HEK293T (cell line): Measurements from ENCODE around the gene TGFBR3L.
A peak's percentile ranks its signal among the peaks of the same experiment; 100 is the strongest.

ENCODE experiments used
- CTCF ChIA-PET: fragments of 350-600 bp; formaldehyde crosslinking; extraction: SDS; loops from one replicate; lab custom pipeline; 2021; ENCODE audit warnings: antibody characterized with exemption, inconsistent platforms; lab: Yijun Ruan, JAX
- POLR2A ChIA-PET: fragments of 350-600 bp; formaldehyde crosslinking; extraction: SDS; loops from one replicate; lab custom pipeline; 2020; ENCODE audit warnings: antibody characterized with exemption, inconsistent platforms; lab: Yijun Ruan, JAX
- DNase-seq: peaks from one replicate; pipeline ENCODE4 v3.0.0; 2012; ENCODE audit warnings: mixed read lengths; ENCODE audit errors: extremely low spot score
- ARNT ChIP-seq: fragments of 450-650 bp; IDR thresholded peaks from 2 replicates; pipeline ENCODE4 v1.6.1; 2017; ENCODE audit warnings: mild to moderate bottlenecking
- BHLHE40 ChIP-seq: fragments of 450-650 bp; IDR thresholded peaks from 2 replicates; pipeline ENCODE4 v1.6.1; 2016; ENCODE audit warnings: mild to moderate bottlenecking, moderate library complexity, borderline replicate concordance
- CTBP1 ChIP-seq: fragments of 450-650 bp; IDR thresholded peaks from 2 replicates; pipeline ENCODE4 v1.6.1; 2016; ENCODE audit warnings: borderline replicate concordance
- ELF4 ChIP-seq: fragments of 450-650 bp; IDR thresholded peaks from 2 replicates; pipeline ENCODE4 v1.6.1; 2017; ENCODE audit warnings: antibody characterized with exemption
- FOXA1 ChIP-seq: fragments of 450-650 bp; IDR thresholded peaks from 2 replicates; pipeline ENCODE4 v1.6.1; 2016; ENCODE audit warnings: mild to moderate bottlenecking
- FOXK2 ChIP-seq: fragments of 450-650 bp; IDR thresholded peaks from 2 replicates; pipeline ENCODE4 v1.6.1; 2016; ENCODE audit warnings: mild to moderate bottlenecking
- FOXM1 ChIP-seq: fragments of 450-650 bp; IDR thresholded peaks from 2 replicates; pipeline ENCODE4 v1.6.1; 2017; ENCODE audit warnings: mild to moderate bottlenecking, borderline replicate concordance
- HDGF ChIP-seq: fragments of 450-650 bp; IDR thresholded peaks from 2 replicates; pipeline ENCODE4 v1.6.1; 2017; ENCODE audit warnings: antibody characterized with exemption, borderline replicate concordance
- L3MBTL2 ChIP-seq: fragments of 450-650 bp; conservative IDR thresholded peaks from 2 replicates; pipeline ENCODE4 v1.6.1; 2016; ENCODE audit warnings: mild to moderate bottlenecking
- LEF1 ChIP-seq: fragments of 450-650 bp; IDR thresholded peaks from 2 replicates; pipeline ENCODE4 v1.6.1; 2017; ENCODE audit warnings: mild to moderate bottlenecking, borderline replicate concordance
- NFRKB ChIP-seq: fragments of 450-650 bp; IDR thresholded peaks from 2 replicates; pipeline ENCODE4 v1.6.1; 2016; ENCODE audit warnings: mild to moderate bottlenecking, moderate library complexity
- PKNOX1 ChIP-seq: fragments of 450-650 bp; IDR thresholded peaks from 2 replicates; pipeline ENCODE4 v1.6.1; 2016
- SP1 ChIP-seq: fragments of 450-650 bp; IDR thresholded peaks from 2 replicates; pipeline ENCODE4 v1.6.1; 2017
- SUZ12 ChIP-seq: fragments of 450-650 bp; IDR thresholded peaks from 2 replicates; pipeline ENCODE4 v1.6.1; 2016; ENCODE audit warnings: mild to moderate bottlenecking
- TARDBP ChIP-seq: fragments of 450-650 bp; IDR thresholded peaks from 2 replicates; pipeline ENCODE4 v1.6.1; 2016
- ZNF384 ChIP-seq: fragments of 450-650 bp; IDR thresholded peaks from 2 replicates; pipeline ENCODE4 v1.6.1; 2016

TGFBR3L gene

GRCh38 chr19:7920519-7921301 is 6.1 kb downstream of the TGFBR3L start:
- ChIA-PET CTCF (interaction anchor here (0.6 to 2.9 kb wide), 7 partner anchors 8 to 68 kb away, joined by 3 to 19 read pairs (median 3); partner anchors contain the start of gene MAP2K7), POLR2A (interaction anchor here (0.8 to 3.3 kb wide), 11 partner anchors 9 to 291 kb away, joined by 3 to 30 read pairs (median 6); partner anchors contain the start of genes LRRC8E, MAP2K7, PET100 and TIMM44)
- no peak for TF ChIP-seq BHLHE40
- no peak for TF ChIP-seq ZNF384
- no peak for TF ChIP-seq SP1
- TF ChIP-seq FOXK2, result no peak
- TF ChIP-seq TARDBP, result no peak
- peak; percentile 48 for TF ChIP-seq PKNOX1
- peak; percentile 94 for DNase-seq

- CTCF ChIA-PET, result interaction anchor here (0.6 to 2.9 kb wide), 4 partner anchors 13 to 52 kb away, joined by 3 to 19 read pairs (median 4); no protein-coding TSS in a partner anchor
- POLR2A ChIA-PET, result interaction anchor here (1.4 to 3.3 kb wide), 4 partner anchors 18 to 52 kb away, joined by 6 to 30 read pairs (median 22); partner anchors contain the start of genes LRRC8E, MAP2K7 and TIMM44
- TF ChIP-seq TARDBP, result no peak
- TF ChIP-seq NFRKB, result no peak
- TF ChIP-seq CTBP1, result no peak
- no peak for TF ChIP-seq SP1
- no peak for TF ChIP-seq L3MBTL2
- no peak for TF ChIP-seq HDGF
- no peak for TF ChIP-seq FOXM1
- TF ChIP-seq FOXA1, result no peak
- no peak for TF ChIP-seq BHLHE40
- TF ChIP-seq LEF1, result no peak
- no peak for TF ChIP-seq ARNT
- TF ChIP-seq SUZ12, result no peak
- TF ChIP-seq PKNOX1, result no peak
- TF ChIP-seq FOXK2, result no peak
- no peak for TF ChIP-seq ELF4
- no peak for DNase-seq
Measured at GRCh38 chr19:7921302-7921966, 6.8 kb downstream of the TGFBR3L start.

GRCh38 chr19:7921967-7922835 is 7.6 kb downstream of the TGFBR3L start:
- POLR2A ChIA-PET, result interaction anchor here (1.4 to 3.3 kb wide), 2 partner anchors 22 to 35 kb away, joined by 6 to 27 read pairs; partner anchors contain the start of genes LRRC8E and TIMM44
- DNase-seq, result no peak
- TF ChIP-seq HDGF, result no peak
- no peak for TF ChIP-seq PKNOX1
- TF ChIP-seq SUZ12, result no peak
- CTCF ChIA-PET, result interaction anchor here (2.9 kb wide), 1 partner anchor 53 kb away, joined by 19 read pairs; no protein-coding TSS in a partner anchor

- DNase-seq, result no peak
- ChIA-PET CTCF (no interaction called here), POLR2A (interaction anchor here (1.6 kb wide), 1 partner anchor 35 kb away, joined by 3 read pairs; the partner anchor contains the start of gene LRRC8E)
- TF ChIP-seq LEF1 (no peak), TARDBP (no peak), HDGF (no peak), CTBP1 (no peak), NFRKB (no peak), ELF4 (no peak), PKNOX1 (no peak), SP1 (no peak), ZNF384 (no peak), FOXA1 (no peak), BHLHE40 (no peak), SUZ12 (no peak), FOXK2 (no peak), ARNT (no peak), L3MBTL2 (no peak), FOXM1 (no peak)
Measured at GRCh38 chr19:7922836-7923195, 8.2 kb downstream of the TGFBR3L start.
